Measurements from ENCODE around the gene PAQR7.

Gene PAQR7

GRCh38 chr1:25902462-25902861, 27.0 kb upstream of the PAQR7 start:
- DNase-seq: no peak

DNA sequence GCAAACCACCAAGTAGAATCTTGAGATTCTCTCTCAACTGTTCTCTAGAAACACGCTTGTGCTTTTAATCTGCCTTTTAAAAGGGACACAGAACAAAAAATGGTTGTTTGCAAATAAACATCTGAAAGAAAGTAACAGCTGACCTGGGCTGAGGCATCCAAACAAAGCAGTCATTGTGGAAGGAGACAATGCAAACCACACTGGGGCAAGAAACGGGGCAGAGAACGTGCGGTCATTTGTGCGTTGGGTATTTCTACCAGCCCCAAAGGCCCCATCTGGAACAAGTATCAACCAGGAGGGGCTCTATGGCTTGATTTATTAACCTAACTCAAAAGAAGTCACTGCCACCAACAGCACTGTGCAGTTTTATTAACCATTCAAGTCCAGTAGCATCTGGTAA, 24.7 kb upstream of the PAQR7 start:
- no peak for DNase-seq

GRCh38 chr1:25899792-25900191, 24.3 kb upstream of the PAQR7 start:
- DNase-seq: no peak

DNA sequence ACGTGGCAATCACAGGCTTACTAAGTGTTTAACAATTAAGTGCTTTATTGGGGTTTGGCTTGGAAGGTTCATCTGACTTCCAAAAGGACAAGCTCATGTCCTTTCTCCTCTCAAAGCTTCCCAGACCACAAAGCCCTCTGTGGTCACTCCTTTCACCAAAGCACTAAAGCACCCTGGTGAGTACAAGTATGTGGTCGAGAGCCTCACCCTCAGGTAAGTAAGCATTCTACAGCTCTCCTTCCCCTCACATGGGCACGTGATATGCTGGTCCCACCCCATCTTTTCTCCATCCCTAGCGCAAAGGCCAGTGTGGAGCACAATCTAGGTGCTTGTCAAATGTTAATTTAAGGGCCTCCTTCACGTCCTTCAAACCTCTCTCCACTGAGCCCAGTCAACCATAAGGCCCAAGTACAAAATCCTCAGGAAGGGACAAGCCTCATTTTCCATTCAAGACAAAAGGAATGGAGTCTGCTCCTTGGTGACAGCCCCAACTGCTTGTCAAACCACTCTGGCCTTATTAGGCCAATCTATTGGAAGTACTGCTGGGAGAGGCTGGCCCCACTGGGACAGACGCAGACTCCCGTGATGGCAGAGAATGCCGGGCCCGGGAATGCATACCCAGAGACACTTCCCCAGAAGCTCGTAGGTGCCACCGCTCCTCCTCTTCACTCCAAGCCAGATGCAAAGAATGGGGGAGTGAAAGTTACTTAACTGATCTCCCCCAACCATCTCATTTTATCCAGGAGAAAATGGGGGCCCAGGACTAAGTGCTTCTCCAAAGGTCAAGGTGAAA, 22.9 kb upstream of the PAQR7 start:
- no peak for DNase-seq

- DNase-seq: no peak
Measured at GRCh38 chr1:25897754-25898153, 22.2 kb upstream of the PAQR7 start.

- no peak for DNase-seq
Measured at GRCh38 chr1:25896266-25896665, 20.8 kb upstream of the PAQR7 start.

DNA sequence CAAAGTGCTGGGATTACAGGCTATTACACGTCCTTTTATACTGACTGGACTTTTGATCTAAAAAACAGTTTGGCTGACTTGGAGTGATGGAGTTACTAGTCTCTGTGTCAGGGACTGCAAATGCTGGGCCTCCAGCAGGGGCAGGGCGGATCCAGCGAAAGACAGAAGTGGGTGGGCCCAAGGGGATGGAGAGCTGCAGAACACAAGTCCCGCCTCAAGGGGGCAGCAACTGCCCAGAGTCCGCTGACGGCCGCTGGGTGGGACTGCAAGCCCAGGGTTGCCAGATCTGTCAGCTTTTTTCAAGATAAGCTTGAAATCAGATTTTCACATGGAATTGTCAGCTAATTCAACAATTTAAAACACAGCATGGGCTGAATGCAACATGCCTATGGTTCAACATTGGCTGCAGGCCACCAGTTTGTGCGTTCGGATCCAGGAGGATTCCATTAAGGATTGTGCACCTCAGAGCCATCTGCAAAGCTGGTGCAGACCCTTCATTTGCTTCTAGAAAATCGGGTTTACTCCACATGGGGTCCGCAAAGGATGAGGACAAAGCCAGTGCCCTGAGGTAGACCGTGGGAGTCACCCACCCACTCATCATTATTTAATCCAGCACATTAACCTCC, 20.0 kb upstream of the PAQR7 start:
- DNase-seq: peak; percentile 17

GRCh38 chr1:25893116-25893515, 17.6 kb upstream of the PAQR7 start:
- no peak for DNase-seq

DNA sequence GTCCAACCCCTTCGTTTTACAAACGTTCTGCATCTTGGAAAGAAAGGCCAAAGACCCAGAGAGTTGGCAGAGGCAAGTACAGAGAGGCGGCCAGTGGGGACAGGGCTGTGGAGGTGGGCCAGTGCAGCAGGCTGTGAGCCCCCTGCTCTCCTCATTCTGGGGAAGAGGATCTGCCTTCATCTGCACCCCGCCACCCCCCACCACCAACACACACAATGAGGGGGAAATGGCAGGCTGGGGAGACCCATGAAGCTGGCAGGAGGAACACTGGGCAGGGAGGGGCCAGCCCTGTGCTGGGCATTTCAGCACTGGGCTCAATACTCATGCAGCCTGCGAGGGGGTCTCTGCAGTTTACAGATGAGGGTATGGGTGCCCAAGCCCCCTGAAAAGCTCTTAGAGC, 16.1 kb upstream of the PAQR7 start:
- DNase-seq: no peak

DNA sequence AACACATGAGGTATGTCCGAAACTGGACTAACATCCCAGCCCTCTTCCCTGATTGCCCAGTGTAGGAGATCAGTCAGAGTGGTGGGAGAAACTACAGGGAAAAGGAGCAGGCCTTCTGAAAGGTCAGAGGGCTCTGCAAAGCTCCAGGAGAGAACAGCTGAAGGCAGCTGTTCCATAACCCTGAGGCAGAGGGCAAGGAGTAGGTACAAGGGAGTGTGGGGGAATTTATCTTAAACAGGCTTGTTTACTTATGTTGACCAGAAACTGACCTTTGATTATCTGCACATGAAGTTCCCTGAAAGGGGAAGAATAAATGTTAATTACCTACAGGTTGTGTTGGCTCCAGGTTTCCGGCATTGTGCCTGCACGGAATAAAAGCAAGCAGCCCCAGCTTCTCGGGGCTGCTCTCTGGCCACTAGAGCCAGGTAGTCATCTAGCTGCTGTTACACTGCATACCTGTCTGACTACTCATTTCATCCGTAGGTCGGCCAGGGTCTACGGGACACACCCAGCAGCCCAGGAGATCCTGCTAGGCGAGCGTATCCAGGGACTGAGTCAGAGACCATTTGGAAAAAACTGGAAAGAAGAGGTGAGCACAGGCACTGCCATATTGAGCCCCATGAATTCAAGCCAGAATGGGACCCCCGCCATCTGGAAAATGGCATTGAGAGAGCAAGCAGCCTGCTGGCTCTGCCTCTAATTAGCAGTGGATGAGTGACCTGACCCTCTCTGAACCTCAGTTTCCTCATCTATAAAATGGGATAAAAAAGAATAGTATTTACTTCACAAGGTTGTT, 14.9 kb upstream of the PAQR7 start:
- DNase-seq: no peak

- DNase-seq: peak; percentile 4
Measured at GRCh38 chr1:25889470-25889869, 14.0 kb upstream of the PAQR7 start.

DNA sequence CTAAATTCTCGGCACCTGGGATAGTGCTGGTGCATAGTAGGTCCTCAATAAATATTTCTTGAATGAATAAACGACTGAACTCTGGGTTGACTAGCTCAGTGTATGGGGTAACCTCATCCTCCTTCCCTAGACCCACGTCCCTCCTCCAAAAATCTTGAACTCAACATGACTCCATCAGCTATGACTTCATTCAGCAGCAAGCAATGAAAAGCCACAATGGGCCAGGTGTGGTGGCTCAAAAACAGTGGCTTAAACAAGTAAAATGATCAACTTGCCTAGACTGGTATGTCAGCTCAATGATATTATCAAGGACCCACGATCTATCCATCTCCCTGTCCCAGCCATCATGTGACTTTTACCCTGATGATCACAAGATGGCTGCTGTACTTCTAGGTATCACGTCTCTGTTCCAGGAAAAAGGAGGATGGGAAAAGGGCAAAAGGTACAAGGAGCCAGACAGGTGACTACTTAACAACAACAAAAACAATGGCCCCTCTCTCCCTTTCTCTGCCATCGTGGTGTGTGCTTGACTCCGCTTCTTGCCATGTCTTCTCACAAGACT, 13.0 kb upstream of the PAQR7 start:
- DNase-seq: no peak

DNA sequence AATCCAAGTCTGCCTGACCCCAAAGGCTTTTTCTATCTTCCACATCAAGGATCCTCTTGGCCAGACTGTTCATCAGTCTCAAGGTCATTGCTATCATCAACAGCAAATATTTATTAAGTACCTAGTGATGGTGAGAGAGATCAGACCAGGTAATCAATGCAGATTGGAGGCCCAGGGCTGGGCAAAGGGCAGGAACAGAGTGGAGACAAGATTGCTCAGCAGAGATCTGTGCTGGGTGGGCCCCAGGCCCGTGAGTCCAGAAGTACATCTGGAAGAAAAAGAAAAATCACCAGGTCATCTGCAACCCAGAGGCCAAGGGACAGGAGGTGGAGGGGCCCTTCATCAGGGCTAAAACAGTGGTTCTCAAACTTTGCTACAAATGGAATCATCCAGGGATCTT, 10.1 kb upstream of the PAQR7 start:
- no peak for DNase-seq

DNA sequence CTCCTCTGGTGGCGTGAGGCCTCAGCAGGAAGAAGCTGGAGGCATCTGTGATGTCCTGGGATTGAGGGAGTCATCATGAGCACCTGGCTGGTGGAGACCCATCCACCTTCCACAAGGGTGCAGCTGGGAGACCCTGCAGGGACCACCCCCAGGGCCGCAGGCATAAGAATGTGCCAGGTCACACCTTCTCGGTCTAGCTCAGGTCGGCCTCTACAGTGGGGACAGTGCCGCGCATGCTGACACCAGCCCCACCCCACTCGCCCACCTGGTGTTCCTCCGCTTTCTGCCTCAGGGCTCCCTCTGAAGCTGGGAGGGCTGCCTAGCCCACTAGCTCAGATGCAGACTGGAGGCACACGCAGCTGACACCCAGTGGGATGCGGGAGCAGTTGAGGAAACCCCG, 5.8 kb upstream of the PAQR7 start:
- no peak for DNase-seq

GRCh38 chr1:25880518-25880917, 5.0 kb upstream of the PAQR7 start:
- no peak for DNase-seq

DNA sequence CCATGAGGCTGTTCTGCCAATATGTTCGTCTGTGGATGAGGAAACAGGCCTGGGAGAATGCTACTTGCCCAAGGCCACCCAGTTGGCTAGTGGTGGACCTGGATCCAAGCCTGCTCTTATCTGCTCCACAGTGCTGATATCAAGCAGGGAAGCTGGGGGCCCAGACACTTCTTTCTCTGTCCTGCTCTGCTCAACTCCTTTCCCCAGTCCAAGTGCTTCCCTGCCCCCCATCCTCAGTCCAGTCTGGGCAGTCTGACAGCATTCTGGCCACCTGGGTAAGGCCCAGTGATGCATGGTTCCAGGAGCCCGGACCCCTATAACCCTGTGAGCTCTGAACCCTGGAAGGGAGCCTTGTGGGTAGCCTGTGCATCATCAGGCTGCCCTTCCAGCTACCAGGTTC, 4.2 kb upstream of the PAQR7 start:
- no peak for DNase-seq

DNA sequence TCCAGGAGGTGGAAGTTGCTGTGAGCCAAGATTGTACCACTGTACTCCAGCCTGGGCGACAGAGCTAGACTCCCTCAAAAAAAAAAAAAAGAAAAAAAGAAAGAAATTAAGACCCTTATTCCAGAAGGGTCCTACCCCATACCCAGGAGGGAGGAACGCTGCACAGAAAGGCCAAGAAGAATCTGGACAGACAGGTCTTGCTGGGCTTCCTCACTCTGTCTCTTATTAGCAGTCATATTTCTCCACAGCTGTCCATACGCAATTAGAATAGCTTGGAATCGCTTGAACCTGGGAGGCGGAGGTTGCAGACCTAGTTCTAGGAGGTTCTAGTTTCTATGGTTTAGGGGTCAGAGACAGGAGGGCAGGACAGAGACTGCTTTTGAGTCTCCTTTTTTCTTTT, 3.2 kb upstream of the PAQR7 start:
- no peak for DNase-seq

- no peak for DNase-seq
Measured at GRCh38 chr1:25877155-25877554, 1.6 kb upstream of the PAQR7 start.

DNA sequence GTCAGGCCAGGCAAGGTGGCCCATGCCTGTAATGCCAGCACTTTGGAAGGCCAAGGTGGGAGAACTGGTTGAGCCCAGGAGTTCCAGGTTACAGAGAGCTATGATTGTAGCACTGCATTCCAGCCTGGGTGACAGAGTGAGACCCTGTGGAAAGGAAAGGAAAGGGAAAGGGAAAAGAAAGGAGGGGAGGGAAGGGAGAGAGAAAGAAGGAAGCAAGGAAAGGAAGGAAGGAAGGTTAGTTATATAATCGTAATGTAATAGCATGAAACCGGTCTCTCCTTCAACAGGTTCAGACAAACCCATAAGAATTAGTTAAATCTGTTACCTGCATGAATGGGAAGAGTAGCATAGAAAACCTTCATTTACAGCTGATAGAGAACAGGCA, 1.2 kb upstream of the PAQR7 start:
- DNase-seq: no peak

GRCh38 chr1:25875856-25876692, 566 bp upstream of the PAQR7 start:
- no peak for DNase-seq

GRCh38 chr1:25874635-25875153, 814 bp downstream of the PAQR7 start:
- no peak for DNase-seq

DNA sequence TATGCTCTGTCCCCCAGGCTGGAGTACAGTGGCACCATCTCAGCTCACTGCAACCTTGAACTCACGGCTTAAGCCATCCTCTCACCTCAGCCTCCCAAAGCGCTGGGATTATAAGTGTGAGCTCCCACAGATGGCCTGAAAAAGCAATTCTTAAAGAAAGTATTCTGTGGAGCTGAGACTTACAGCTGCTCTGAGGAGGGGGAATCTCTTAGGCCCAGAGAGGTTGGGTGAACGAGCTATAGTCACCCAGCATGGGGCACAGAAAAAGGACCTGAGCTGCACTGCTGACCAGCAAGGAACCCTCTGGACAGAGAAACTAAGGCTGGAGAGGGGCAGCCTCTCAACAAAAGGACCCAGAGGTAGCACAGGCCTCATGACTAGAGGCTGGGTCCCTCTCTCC, 1.3 kb downstream of the PAQR7 start:
- DNase-seq: no peak

DNA sequence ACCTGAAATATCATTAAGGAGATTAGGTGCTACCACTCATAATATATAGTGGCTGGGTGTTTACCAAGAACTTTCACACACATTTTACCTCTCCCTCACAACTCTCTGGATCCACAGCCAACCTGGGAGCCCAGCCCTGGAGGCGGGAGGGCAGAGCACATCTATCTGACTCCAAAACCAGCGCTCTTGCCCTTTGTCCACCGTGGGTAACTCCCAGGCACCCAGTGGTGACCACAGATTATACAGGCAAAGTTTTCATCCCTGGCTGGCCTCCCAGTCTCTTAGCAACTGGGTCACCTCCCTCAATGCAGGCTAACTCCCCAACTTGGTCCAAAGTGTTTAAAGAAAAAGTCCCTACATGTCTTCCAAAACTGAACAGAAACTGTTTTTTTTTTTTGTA, 2.4 kb downstream of the PAQR7 start:
- DNase-seq: no peak

All from NCI-H1417 treated with DMSO at 0.1 percent for 48 hours (cell line).